Hepatocyte (in vitro differentiated cells): ENCODE results near the gene PRMT9.

ENCODE experiments used
- EZH2 ChIP-seq: fragments of 200-600 bp; sonication (generic); IDR thresholded peaks from 2 replicates; pipeline ENCODE4 v1.6.1; 2016; ENCODE audit warnings: antibody characterized with exemption, mild to moderate bottlenecking, borderline replicate concordance
- EZH2phosphoT487 ChIP-seq: fragments of 200-600 bp; sonication (generic); IDR thresholded peaks from one replicate; pipeline ENCODE4 v1.6.1; 2018; ENCODE audit warnings: antibody characterized with exemption, mild to moderate bottlenecking, low read depth, moderate library complexity; ENCODE audit not compliant: unreplicated experiment, severe bottlenecking
- TF ChIP-seq, protein P1 (sequence below): fragments of 200-600 bp; sonication (generic); IDR thresholded peaks from 2 replicates; pipeline ENCODE4 v1.5.1; 2016; ENCODE audit warnings: antibody characterized with exemption, mild to moderate bottlenecking; ENCODE audit not compliant: poor library complexity

DNA sequence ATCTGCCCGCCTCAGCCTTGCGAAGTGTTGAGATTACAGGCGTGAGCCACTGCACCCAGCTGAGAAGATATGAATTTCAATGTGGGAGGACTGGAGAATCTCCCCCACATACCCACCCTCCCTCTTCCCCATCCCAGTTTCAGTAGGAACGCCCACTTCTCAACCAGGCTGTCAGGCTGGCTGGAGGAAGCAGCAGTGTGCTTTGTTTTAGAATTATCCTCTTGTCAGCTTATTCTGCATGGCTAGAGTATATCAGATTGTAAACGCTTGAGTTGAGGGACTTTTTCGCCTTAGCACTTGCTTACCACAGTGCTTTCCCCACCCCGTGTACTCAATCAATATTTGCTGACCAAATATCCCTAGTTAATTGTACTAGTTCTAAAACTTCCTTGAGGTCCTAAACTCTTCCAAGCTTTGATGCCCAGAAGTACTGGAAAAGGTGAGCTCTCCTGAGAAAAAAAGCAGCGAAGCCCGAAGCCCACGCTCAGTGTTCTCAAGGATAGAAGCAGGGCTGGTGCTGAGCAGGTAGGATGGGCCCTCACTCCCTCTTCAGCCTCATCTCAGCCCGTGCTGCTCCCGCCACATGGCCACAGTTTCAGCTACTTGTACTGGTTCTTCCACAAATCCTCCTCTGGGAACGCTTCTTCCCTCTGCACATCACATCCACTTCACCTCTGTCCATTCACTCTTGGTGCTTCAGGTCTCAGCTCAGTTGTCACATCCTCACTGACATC is 40.7 kb upstream of the PRMT9 start:
- no peak for TF ChIP-seq EZH2
- TF ChIP-seq, protein P1, sequence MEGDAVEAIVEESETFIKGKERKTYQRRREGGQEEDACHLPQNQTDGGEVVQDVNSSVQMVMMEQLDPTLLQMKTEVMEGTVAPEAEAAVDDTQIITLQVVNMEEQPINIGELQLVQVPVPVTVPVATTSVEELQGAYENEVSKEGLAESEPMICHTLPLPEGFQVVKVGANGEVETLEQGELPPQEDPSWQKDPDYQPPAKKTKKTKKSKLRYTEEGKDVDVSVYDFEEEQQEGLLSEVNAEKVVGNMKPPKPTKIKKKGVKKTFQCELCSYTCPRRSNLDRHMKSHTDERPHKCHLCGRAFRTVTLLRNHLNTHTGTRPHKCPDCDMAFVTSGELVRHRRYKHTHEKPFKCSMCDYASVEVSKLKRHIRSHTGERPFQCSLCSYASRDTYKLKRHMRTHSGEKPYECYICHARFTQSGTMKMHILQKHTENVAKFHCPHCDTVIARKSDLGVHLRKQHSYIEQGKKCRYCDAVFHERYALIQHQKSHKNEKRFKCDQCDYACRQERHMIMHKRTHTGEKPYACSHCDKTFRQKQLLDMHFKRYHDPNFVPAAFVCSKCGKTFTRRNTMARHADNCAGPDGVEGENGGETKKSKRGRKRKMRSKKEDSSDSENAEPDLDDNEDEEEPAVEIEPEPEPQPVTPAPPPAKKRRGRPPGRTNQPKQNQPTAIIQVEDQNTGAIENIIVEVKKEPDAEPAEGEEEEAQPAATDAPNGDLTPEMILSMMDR = no peak
- no peak for TF ChIP-seq EZH2phosphoT487
